Colonic mucosa (tissue), 4 donors: ENCODE measurements around the gene C21orf58. TPM values are rescaled to one million over a fixed set of nuclear protein-coding genes. Genes with fewer than 3 reads are reported as not detected.

ENCODE experiments used
- DNase-seq: peaks from one replicate; pipeline ENCODE4 v3.0.0-alpha.2; 2020
- H3K27ac ChIP-seq: fragments of 200-600 bp; one replicate; pipeline ENCODE4 v1.8.0; 2021
- H3K27me3 ChIP-seq: fragments of 200-600 bp; one replicate; pipeline ENCODE4 v1.8.0; 2021
- H3K36me3 ChIP-seq: fragments of 200-600 bp; one replicate; pipeline ENCODE4 v1.8.0; 2021
- H3K4me1 ChIP-seq: fragments of 200-600 bp; one replicate; pipeline ENCODE4 v1.8.0; 2021; ENCODE audit warnings: mild to moderate bottlenecking
- H3K4me3 ChIP-seq: fragments of 200-600 bp; one replicate; pipeline ENCODE4 v1.8.0; 2021
- H3K9ac ChIP-seq, 2 donors: one replicate each; pipeline ENCODE4 v1.7.0; 2013; ENCODE audit warnings: control low read depth in 2 of 2, low read depth in 2 of 2, low read length in 2 of 2
- H3K9me3 ChIP-seq: fragments of 200-600 bp; one replicate; pipeline ENCODE4 v1.8.0; 2021
- intact Hi-C: fragments of 100-400 bp; cut with DNase I; formaldehyde crosslinking; loops from one replicate; pipeline ENCODE4 v1.14.1; 2022
- total RNA-seq, 2 donors: library from RNA; stranded (reverse); fragmentation: NEBNext Ultra II Directional in 1 of 2; extraction: Animal tissue kit (Norgen Biotek cat#: 25700) in 1 of 2; gene quantifications; one replicate each; pipeline ENCODE4 v1.2.1, GENCODE V29; 2021
- TF ChIP-seq, protein P1 (sequence below): fragments of 200-600 bp; IDR thresholded peaks from one replicate; pipeline ENCODE4 v1.8.0; 2022; ENCODE audit warnings: antibody characterized with exemption, mild to moderate bottlenecking
- donor health status: healthy.
- donor health status: DM: no; HTN: no; CAD: no.
- donor health status: DM: no; HTN: no; CAD: no.

C21orf58 gene
- total RNA-seq, 2 donors from 2014 or later: 5.5 to 25.7 TPM

DNA sequence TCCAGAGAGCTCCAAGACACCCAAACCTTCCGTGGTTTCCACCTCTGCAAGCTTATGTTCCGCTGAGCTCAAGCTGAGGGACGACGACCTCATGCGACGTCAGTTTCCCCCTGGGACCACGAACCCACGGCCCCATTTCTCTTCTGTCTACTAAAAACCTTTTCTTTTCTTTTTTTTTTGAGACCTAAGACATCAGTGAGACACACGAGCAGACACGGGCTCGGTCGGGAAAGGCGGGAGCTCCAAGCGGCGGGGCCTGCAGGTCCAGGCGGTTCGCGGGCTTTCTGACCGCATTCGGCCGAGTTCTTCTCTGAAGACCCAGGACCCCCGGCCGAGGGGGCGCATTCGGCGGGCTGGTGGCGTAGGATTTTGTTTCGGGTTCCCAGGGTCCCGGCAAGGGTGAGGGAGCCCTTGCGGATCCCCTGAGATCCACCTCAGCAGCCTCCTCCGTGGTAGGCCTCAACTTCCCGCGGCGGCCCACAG, 402 bp downstream of the C21orf58 start:
- DNase-seq: no peak
- no peaks in the 10 kb centered on the region for H3K27me3 ChIP-seq
- no peaks in the 10 kb centered on the region for H3K36me3 ChIP-seq
- peak overlapping the region; percentile 66 to 77 for H3K9ac ChIP-seq
- H3K4me3 ChIP-seq: peak overlapping the region; percentile 74
- TF ChIP-seq, protein P1, sequence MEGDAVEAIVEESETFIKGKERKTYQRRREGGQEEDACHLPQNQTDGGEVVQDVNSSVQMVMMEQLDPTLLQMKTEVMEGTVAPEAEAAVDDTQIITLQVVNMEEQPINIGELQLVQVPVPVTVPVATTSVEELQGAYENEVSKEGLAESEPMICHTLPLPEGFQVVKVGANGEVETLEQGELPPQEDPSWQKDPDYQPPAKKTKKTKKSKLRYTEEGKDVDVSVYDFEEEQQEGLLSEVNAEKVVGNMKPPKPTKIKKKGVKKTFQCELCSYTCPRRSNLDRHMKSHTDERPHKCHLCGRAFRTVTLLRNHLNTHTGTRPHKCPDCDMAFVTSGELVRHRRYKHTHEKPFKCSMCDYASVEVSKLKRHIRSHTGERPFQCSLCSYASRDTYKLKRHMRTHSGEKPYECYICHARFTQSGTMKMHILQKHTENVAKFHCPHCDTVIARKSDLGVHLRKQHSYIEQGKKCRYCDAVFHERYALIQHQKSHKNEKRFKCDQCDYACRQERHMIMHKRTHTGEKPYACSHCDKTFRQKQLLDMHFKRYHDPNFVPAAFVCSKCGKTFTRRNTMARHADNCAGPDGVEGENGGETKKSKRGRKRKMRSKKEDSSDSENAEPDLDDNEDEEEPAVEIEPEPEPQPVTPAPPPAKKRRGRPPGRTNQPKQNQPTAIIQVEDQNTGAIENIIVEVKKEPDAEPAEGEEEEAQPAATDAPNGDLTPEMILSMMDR: no peak
- no peaks in the 10 kb centered on the region for H3K4me1 ChIP-seq
- no peaks in the 10 kb centered on the region for H3K9me3 ChIP-seq
- intact Hi-C loops: loop anchor here (5.0 to 10.0 kb wide), 2 partner anchors 36 to 98 kb away; partner anchors contain the start of genes LSS, MCM3AP and YBEY
- H3K27ac ChIP-seq: no peak overlapping the region

DNA sequence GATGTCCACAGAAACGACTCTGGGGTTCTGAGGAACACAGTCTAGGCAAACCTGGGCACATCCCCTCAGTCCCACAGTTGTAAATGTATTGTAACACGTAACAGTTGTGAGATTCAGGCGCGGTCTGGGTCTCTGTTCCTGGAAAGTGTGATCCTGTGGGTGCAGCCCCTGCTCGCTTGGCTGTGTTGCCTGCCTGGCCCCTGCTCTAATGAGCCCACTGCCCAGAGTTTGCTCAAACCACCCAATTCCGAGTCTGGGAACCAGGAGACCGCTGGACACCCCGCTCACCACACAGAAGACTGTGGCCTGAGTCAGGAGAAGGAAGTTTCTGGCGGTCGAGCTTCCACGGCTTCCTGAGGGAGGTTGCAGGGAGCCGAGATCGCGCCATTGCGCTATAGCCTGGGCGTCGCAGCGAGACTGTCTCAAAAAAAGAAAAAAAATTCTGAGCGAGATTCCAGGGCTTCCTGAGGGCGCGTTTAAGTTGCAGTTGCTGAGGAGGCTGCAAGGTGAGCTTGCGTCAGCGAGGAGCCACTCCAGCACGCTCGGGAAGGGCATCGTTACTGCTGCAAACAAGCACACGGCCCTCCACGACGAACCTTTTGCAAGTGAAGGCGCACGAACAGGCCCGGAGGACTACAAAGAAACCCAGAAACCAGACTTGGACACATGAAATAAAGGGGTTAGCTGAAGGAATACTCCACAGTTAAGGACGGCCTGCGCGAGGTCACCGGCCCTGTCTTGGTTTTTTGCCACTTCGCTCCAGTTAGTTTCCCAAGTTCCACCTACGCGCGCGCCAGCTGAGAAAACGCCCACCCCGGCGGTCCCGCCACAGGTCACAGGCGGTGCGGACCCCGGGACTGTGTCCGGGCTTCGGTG, 1.1 kb downstream of the C21orf58 start:
- Histone ChIP-seq H3K9ac (peak overlapping the region; percentile 66 to 77), H3K36me3 (no peaks in the 10 kb centered on the region), H3K27me3 (no peaks in the 10 kb centered on the region), H3K4me1 (no peaks in the 10 kb centered on the region), H3K9me3 (no peaks in the 10 kb centered on the region), H3K4me3 (peak overlapping the region; percentile 74), H3K27ac (no peak overlapping the region)
- TF ChIP-seq, protein P1: no peak
- intact Hi-C loops: loop anchor here (5.0 to 10.0 kb wide), 2 partner anchors 35 to 98 kb away; partner anchors contain the start of genes LSS, MCM3AP and YBEY
- DNase-seq: peak; percentile 35

DNA sequence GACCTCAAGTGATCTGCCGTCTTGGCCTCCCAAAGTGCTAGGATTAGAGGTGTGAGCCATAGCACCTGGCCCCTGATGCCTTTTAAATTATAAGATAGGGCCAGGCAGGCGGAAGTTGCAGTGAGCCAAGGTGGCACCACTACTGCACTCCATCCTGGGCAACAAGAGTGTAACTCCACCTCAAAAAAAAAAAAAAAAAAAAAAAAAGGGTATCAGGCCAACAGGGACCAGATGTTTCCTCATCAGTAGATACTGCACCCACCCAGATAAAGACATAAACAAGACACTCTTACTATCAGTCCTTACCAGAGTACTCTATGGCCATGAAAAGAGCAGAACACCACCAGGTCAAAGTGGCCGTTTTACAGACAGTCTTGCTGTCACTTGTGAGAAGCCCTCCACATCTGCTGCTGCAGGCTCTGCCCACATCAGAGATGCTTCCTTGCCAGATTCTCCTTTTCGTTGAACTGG, 3.3 kb downstream of the C21orf58 start:
- H3K36me3 ChIP-seq: no peaks in the 10 kb centered on the region
- H3K9me3 ChIP-seq: no peaks in the 10 kb centered on the region
- H3K4me3 ChIP-seq: no peak overlapping the region
- no peaks in the 10 kb centered on the region for H3K27me3 ChIP-seq
- no peaks in the 10 kb centered on the region for H3K4me1 ChIP-seq
- no peak overlapping the region for H3K27ac ChIP-seq
- intact Hi-C loops: loop anchor here (5.0 to 10.0 kb wide), 2 partner anchors 33 to 96 kb away; partner anchors contain the start of genes LSS, MCM3AP and YBEY
- TF ChIP-seq, protein P1: no peak
- no peak overlapping the region for H3K9ac ChIP-seq
- DNase-seq: no peak

DNA sequence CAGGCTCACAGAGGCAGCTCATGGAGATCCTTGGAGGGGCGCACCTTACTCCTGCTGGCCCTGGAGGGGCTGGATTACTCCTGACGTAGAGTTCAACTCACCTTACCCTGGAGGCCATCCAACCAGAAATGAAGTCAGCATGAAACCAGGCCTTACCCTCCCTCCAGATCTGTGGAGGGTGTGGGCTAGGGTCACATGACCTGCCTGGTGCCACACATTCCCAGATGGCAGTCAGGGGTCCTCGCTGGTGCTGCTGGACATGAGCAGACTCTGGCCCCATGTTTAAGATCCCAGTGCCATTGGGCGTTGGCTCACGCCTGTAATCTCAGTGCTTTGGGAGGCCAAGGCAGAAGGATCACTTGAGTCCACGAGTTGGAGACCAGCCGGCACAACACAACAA, 4.5 kb downstream of the C21orf58 start:
- Histone ChIP-seq H3K36me3 (no peaks in the 10 kb centered on the region), H3K4me3 (no peak overlapping the region), H3K27ac (no peak overlapping the region), H3K9ac (no peak overlapping the region), H3K4me1 (no peaks in the 10 kb centered on the region), H3K9me3 (no peaks in the 10 kb centered on the region), H3K27me3 (no peaks in the 10 kb centered on the region)
- no peak for DNase-seq
- TF ChIP-seq, protein P1: no peak
- intact Hi-C loops: no loop called here

DNA sequence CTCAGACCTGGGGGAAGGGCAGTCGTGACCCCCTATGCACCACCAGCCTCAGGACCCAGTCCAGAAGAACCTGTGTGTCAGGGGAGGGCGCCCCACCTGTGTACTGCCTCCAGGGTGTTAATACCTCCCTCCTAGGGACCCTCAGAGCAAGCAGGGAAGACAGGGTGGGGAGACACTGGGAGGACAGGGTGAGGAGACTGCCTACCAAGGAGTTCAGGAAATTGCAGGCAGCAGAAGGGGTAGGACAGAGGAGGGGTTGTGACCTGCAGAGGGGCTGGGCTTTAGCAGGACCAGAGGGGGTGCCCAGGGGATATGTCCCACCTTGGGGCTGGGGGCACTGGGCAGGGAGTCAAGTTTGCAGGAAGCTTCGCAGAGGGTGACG, 5.2 kb downstream of the C21orf58 start:
- Histone ChIP-seq H3K4me3 (no peak overlapping the region), H3K36me3 (no peaks in the 10 kb centered on the region), H3K4me1 (no peaks in the 10 kb centered on the region), H3K9me3 (no peaks in the 10 kb centered on the region), H3K9ac (no peak overlapping the region), H3K27me3 (no peaks in the 10 kb centered on the region), H3K27ac (no peak overlapping the region)
- no peak for DNase-seq
- TF ChIP-seq, protein P1: no peak
- intact Hi-C loops: no loop called here
